Embryonic facial prominence (tissue), 1 donor: Measurements from ENCODE around the gene ACLY.
"Not testable (repeated sequence)": the region's sequence is repeated elsewhere in the genome, so short reads cannot be mapped to it uniquely, and the experiment has no call there.

Source experiments
- DNase-seq: peaks from one replicate; pipeline ENCODE4 v3.0.0-alpha.2; 2016; ENCODE audit errors: extremely low spot score

Gene ACLY

GRCh38 chr17:41835800-41836549, 82.8 kb downstream of the ACLY start, which contains the start of gene NT5C3B:
NT5C3B (minus strand) TSS chr17:41836232; CDS start chr17:41836193, 39 bp downstream.
- no peak for DNase-seq

GRCh38 chr17:41835214-41835799, 83.4 kb downstream of the ACLY start:
- no peak for DNase-seq

GRCh38 chr17:41829961-41830360, 88.8 kb downstream of the ACLY start:
- DNase-seq, result not testable (repeated sequence)

GRCh38 chr17:41825175-41825845, 93.4 kb downstream of the ACLY start:
- DNase-seq, result no peak

- no peak for DNase-seq
Measured at GRCh38 chr17:41824086-41824485, 94.7 kb downstream of the ACLY start.

GRCh38 chr17:41823580-41823979, 95.2 kb downstream of the ACLY start:
- no peak for DNase-seq

GRCh38 chr17:41823141-41823524, 95.6 kb downstream of the ACLY start:
- no peak for DNase-seq

- no peak for DNase-seq
Measured at GRCh38 chr17:41822216-41823140, 96.3 kb downstream of the ACLY start.

- no peak for DNase-seq
Measured at GRCh38 chr17:41821776-41822175, 97.0 kb downstream of the ACLY start.

- DNase-seq, result no peak
Measured at GRCh38 chr17:41818024-41818423, 100.7 kb downstream of the ACLY start.
